BJ (cell line): ENCODE data around the gene PDHB. TPM values are rescaled to one million over a fixed set of nuclear protein-coding genes. Genes with fewer than 3 reads are reported as not detected.

Experiments
- CTCF ChIA-PET: fragments of 350-600 bp; formaldehyde crosslinking; extraction: SDS; loops from one replicate; lab custom pipeline; 2021; ENCODE audit warnings: antibody characterized with exemption, inconsistent platforms; lab: Yijun Ruan, JAX
- POLR2A ChIA-PET: fragments of 300-600 bp; sonication (Branson Sonifier 250); formaldehyde crosslinking; extraction: SDS; loops from one replicate; lab custom pipeline; 2021; ENCODE audit warnings: antibody characterized with exemption; lab: Charles Lee
- DNase-seq: peaks from one replicate; pipeline ENCODE4 v3.0.0-alpha.2; 2011; ENCODE audit warnings: low read depth
- H3K27me3 ChIP-seq: 2 replicates; pipeline ENCODE4 v1.6.0; 2011; ENCODE audit warnings: low read length; ENCODE audit not compliant: control insufficient read depth, insufficient read depth
- H3K36me3 ChIP-seq: 2 replicates; pipeline ENCODE4 v1.5.1; 2011; ENCODE audit warnings: low read length; ENCODE audit not compliant: control insufficient read depth, insufficient read depth
- H3K4me3 ChIP-seq: 2 replicates; pipeline ENCODE4 v1.5.1; 2011; ENCODE audit warnings: low read depth, mild to moderate bottlenecking, control low read depth, low read length
- polyA plus RNA-seq: library from polyadenylated mRNA; depleted of rRNA; stranded (reverse); fragments of >200 nt; gene quantifications from 2 replicates; pipeline ENCODE4 v1.2.3, GENCODE V29; 2011; rRNA removed
- TF ChIP-seq, protein P1 (sequence below): IDR thresholded peaks from 2 replicates; pipeline ENCODE4 v1.5.1; 2011; ENCODE audit warnings: low read depth, mild to moderate bottlenecking, control low read depth, inconsistent platforms, low read length, moderate library complexity; ENCODE audit not compliant: insufficient read depth

PDHB gene
- polyA plus RNA-seq, 1 experiment = 86.1 TPM

DNA sequence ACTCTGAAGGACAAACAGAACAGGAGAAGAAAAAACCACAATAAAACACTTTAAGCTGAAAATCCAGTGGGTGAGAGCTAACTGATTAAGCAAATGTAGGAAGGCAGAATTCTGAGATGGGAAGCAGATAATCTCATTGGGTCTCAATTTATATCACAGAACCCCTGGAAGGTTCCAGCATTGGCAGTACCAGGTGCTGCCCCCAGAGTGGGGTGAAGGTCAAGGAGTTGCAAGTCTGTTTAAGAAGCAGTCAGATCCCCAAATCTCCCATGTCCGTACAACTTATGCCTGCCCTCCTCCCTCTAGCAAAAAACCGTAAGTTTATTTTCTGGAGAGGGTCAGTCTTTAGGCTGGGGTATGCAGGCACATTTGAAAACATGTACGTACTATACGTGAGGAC lies 55.9 kb downstream of the PDHB start:
- H3K36me3 ChIP-seq = no peaks in the 10 kb centered on the region; the same call in 1 of the 2 replicates
- ChIA-PET CTCF (interaction anchor here (1.0 kb wide), 1 partner anchor 13 kb away, joined by 3 read pairs; no protein-coding TSS in a partner anchor), POLR2A (no interaction called here)
- no peak overlapping the region for H3K4me3 ChIP-seq
- TF ChIP-seq, protein P1, sequence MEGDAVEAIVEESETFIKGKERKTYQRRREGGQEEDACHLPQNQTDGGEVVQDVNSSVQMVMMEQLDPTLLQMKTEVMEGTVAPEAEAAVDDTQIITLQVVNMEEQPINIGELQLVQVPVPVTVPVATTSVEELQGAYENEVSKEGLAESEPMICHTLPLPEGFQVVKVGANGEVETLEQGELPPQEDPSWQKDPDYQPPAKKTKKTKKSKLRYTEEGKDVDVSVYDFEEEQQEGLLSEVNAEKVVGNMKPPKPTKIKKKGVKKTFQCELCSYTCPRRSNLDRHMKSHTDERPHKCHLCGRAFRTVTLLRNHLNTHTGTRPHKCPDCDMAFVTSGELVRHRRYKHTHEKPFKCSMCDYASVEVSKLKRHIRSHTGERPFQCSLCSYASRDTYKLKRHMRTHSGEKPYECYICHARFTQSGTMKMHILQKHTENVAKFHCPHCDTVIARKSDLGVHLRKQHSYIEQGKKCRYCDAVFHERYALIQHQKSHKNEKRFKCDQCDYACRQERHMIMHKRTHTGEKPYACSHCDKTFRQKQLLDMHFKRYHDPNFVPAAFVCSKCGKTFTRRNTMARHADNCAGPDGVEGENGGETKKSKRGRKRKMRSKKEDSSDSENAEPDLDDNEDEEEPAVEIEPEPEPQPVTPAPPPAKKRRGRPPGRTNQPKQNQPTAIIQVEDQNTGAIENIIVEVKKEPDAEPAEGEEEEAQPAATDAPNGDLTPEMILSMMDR = no peak
- no peak for DNase-seq
- H3K27me3 ChIP-seq = no peaks in the 10 kb centered on the region

Other genes with a start within 250 kb of the PDHB start
- not detected in 2 replicates for gene DNASE1L3, start 222.9 kb downstream of the PDHB start, polyA plus RNA-seq
- gene ABHD6, start 196.0 kb downstream of the PDHB start, polyA plus RNA-seq = 7.3 and 9.2 TPM in 2 replicates
- 10.9 and 13.3 TPM in 2 replicates for gene RPP14, start 127.6 kb downstream of the PDHB start, polyA plus RNA-seq
- gene HTD2, start 127.3 kb downstream of the PDHB start, polyA plus RNA-seq = 5.2 and 8.3 TPM in 2 replicates
- 36.4 and 38.9 TPM in 2 replicates for gene PXK, start 100.9 kb downstream of the PDHB start, polyA plus RNA-seq
- gene KCTD6, start 58.3 kb upstream of the PDHB start, polyA plus RNA-seq = 5.1 and 9.4 TPM in 2 replicates
- 32.3 and 39.6 TPM in 2 replicates for gene ACOX2, start 103.4 kb upstream of the PDHB start, polyA plus RNA-seq
- 0.05 and 0.11 TPM in 2 replicates for gene FAM107A, start 143.6 kb upstream of the PDHB start, polyA plus RNA-seq
- not detected in 2 replicates for gene FAM3D, start 232.9 kb upstream of the PDHB start, polyA plus RNA-seq